ENCODE results near the gene SGIP1. TPM values are rescaled to one million over a fixed set of nuclear protein-coding genes. Genes with fewer than 3 reads are reported as not detected.

The SGIP1 gene
- total RNA-seq, 6 experiments from 2014 or later, result 0.09 to 1.3 (median 1.1) TPM; not detected in 1

DNA sequence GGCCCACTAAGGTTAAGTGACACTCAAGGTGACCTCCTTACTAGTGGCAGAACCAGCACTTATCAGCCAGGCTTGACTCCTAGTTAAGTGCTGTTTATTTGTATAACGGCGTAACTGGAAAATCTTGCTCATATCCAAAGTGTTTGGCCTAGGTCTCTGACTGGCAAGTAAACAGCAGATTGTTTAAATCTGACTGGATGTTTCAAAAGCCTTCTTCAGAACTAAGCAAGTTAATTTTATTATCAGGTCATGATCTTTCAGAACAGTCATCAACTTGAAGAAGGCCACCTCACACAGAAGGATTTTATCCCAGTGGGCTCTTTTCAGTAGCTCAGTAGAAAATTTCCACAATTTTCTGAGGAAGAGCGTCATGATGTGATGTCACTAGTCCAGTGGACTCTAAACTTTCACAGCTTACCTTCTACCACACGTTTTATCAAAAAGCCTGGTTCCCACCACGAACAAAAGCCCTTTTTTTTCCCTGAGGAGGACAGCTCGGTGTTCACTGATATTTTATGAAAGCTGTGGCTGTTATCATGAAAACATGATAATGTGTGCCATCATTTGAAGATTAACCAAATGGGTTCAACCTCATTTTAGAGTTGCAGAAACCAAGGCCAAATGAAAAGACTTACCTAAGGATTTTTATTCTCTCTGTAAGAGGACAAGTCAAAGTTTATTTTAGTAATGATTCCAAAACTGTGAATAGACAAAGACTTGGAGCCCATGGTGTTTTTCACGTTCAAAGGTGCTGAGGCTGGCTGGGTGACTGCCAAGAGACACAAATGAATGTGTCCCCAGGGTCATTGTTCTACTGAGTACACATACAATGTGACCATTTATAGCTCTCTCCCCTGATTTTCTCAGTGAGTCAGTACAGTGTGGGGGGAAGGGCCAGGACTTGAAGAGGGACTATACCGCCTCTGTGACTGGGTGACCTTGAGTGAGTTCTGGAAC, 9.1 kb downstream of the SGIP1 start:
- Histone ChIP-seq H3K4me3 (no peak overlapping the region), H3K27ac (peak overlapping the region; percentile 18 to 69 (median 44)), H3K27me3 (no peaks in the 10 kb centered on the region), H3K36me3 (no peaks in the 10 kb centered on the region), H3K9me3 (no peaks in the 10 kb centered on the region), H3K4me1 (peaks cover 0 to 9% (median 5%) of the 10 kb centered on the region in 4 donors)
- ATAC-seq (peak; percentile 92 to 97 (median 94)), DNase-seq (peak; percentile 78 to 80 (median 78))
- intact Hi-C loops (cut with DNase I), result no loop called here
- no peak for TF ChIP-seq POLR2A (IDR thresholded peaks at IDR 0.05)
- TF ChIP-seq, protein P1, sequence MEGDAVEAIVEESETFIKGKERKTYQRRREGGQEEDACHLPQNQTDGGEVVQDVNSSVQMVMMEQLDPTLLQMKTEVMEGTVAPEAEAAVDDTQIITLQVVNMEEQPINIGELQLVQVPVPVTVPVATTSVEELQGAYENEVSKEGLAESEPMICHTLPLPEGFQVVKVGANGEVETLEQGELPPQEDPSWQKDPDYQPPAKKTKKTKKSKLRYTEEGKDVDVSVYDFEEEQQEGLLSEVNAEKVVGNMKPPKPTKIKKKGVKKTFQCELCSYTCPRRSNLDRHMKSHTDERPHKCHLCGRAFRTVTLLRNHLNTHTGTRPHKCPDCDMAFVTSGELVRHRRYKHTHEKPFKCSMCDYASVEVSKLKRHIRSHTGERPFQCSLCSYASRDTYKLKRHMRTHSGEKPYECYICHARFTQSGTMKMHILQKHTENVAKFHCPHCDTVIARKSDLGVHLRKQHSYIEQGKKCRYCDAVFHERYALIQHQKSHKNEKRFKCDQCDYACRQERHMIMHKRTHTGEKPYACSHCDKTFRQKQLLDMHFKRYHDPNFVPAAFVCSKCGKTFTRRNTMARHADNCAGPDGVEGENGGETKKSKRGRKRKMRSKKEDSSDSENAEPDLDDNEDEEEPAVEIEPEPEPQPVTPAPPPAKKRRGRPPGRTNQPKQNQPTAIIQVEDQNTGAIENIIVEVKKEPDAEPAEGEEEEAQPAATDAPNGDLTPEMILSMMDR (IDR thresholded peaks at IDR 0.05), result no peak
- WGBS (ENCODE audit: insufficient coverage, low coverage, low lambda C conversion rate, missing lambda C conversion rate), result 25% methylated on average over 8 of the region's 8 CpGs

DNA sequence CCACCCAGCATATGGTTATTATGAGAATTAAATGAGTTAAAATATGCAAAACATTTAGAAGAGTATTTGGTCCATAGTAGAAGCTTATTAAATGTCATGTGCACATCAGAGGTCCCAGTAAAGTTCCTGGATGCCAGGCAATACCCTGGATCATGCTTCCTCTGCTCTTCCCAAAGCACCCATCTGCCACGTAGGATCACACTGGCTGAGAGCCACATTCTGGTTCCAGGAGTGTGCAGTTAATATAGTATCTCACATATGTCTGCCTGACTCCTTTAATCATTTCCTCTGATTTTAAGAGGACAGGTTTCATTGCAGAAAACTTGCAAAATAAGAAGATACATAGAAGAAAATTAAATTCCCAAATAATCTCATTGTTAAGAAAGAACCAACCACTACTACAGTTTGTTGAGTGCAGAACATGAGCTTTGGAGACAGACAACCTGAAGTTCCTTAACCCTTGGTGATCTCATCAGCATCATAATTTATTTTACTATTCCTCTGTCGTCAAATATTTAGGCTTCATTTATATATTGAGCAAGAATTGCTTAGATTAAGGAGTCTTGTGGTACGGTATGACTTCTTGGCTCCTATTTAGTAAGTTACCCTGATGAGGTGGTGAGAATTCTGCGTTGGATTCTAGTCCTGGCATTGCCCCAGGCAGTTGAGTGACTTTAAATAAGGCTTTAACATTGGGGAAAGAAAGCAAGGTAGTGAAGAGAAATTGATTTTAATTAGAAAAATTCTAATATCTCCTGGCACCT, 12.3 kb downstream of the SGIP1 start:
- intact Hi-C loops (cut with DNase I), result no loop called here
- Histone ChIP-seq H3K4me1 (peaks cover 0 to 9% (median 5%) of the 10 kb centered on the region in 4 donors), H3K4me3 (no peak overlapping the region), H3K27me3 (no peaks in the 10 kb centered on the region), H3K9me3 (no peaks in the 10 kb centered on the region), H3K27ac (no peak overlapping the region), H3K36me3 (no peaks in the 10 kb centered on the region)
- WGBS (ENCODE audit: insufficient coverage, low coverage, low lambda C conversion rate, missing lambda C conversion rate), result 50% methylated on average over 4 of the region's 4 CpGs
- DNase-seq, result no peak
- TF ChIP-seq, protein P1 (IDR thresholded peaks at IDR 0.05), result no peak
- TF ChIP-seq POLR2A (IDR thresholded peaks at IDR 0.05), result no peak
- no peak for ATAC-seq

DNA sequence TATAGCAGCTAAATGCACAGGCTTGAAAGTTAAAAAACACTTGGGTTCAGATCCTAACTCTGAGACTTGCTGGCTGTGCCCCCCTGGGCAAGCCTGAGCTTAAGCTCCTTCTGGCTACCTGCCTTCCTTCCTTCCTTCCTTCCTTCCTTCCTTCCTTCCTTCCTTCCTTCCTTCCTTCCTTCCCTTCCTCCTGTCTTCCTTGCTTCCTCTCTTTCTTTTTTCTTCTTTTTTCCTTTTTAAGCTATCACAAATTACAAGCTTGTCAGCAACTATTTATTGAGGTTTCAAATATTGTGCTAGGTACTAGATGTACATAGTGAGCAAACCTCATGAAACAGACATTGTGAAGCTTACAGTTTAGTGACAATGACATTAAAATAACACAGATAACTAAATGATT, 15.1 kb downstream of the SGIP1 start:
- Histone ChIP-seq H3K27me3 (no peaks in the 10 kb centered on the region), H3K4me1 (no peaks in the 10 kb centered on the region), H3K4me3 (no peak overlapping the region), H3K27ac (no peak overlapping the region), H3K36me3 (no peaks in the 10 kb centered on the region), H3K9me3 (no peaks in the 10 kb centered on the region)
- intact Hi-C loops (cut with DNase I), result no loop called here
- no peak for DNase-seq
- no peak for ATAC-seq
- TF ChIP-seq, protein P1 (IDR thresholded peaks at IDR 0.05), result no peak
- no peak for TF ChIP-seq POLR2A (IDR thresholded peaks at IDR 0.05)

DNA sequence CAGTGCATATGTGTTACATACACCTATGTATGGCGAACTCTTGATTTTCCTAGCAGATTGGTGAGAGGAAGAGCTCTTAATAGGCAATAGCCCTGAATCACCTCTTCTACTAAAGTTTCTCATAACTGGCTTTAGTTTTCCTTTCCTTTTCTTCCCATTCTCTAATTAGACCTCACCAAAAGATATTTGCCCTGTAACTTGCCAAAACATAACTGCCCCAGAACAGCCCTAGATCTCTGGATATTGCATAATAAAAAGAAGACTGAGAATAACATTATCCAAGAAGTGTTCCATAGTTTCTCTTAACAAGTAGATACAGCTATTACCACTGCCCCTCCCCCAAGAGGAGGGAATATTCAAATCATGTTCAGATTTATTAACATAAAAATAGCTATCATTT, 16.3 kb downstream of the SGIP1 start:
- Histone ChIP-seq H3K27me3 (no peaks in the 10 kb centered on the region), H3K27ac (no peak overlapping the region), H3K4me1 (no peaks in the 10 kb centered on the region), H3K36me3 (no peaks in the 10 kb centered on the region), H3K4me3 (no peak overlapping the region), H3K9me3 (no peaks in the 10 kb centered on the region)
- 92% methylated on average over 1 of the region's 1 CpG for WGBS (ENCODE audit: insufficient coverage, low coverage, low lambda C conversion rate, missing lambda C conversion rate)
- DNase-seq, result no peak
- intact Hi-C loops (cut with DNase I), result no loop called here
- TF ChIP-seq, protein P1 (IDR thresholded peaks at IDR 0.05), result no peak
- TF ChIP-seq POLR2A (IDR thresholded peaks at IDR 0.05), result no peak
- no peak for ATAC-seq
